ENCODE measurements around the gene CFAP92. TPM values are rescaled to one million over a fixed set of nuclear protein-coding genes. Genes with fewer than 3 reads are reported as not detected.

Gene CFAP92
- total and polyA plus RNA-seq, 4 donors, result 0.05 to 0.25 (median 0.06) TPM; not detected in 1

GRCh38 chr3:128863560-128863959 is 130.3 kb downstream of the CFAP92 start:
- WGBS, result 84% methylated on average over 3 of the region's 3 CpGs
- Histone ChIP-seq H3K4me1 (ENCODE audit: control insufficient read depth in 4 of 4, insufficient read depth in 4 of 4, low read length in 3 of 4) (no peaks in the 10 kb centered on the region), H3K9ac (ENCODE audit: low read depth in 1 of 2, low read length in 2 of 2) (no peak overlapping the region), H3K4me3 (ENCODE audit: low read depth in 1 of 3, low read length in 3 of 3) (no peak overlapping the region), H3K27ac (ENCODE audit: low read depth in 1 of 2, low read length in 2 of 2) (no peak overlapping the region), H3K36me3 (ENCODE audit: control insufficient read depth in 4 of 4, insufficient read depth in 3 of 4, low read depth in 1 of 4, low read length in 3 of 4) (no peaks in the 10 kb centered on the region), H3K27me3 (ENCODE audit: control insufficient read depth in 4 of 4, insufficient read depth in 4 of 4, low read length in 3 of 4) (no peaks in the 10 kb centered on the region), H3K9me3 (ENCODE audit: control insufficient read depth in 4 of 4, low read length in 3 of 4) (peaks cover 0 to 17% (median 7%) of the 10 kb centered on the region in 4 donors)
- TF ChIP-seq ATF3 (IDR thresholded peaks at IDR 0.05) (no peak), FOXA1 (IDR thresholded peaks at IDR 0.05) (no peak)
- no peak for DNase-seq (ENCODE audit: low spot score)

- Histone ChIP-seq H3K4me1 (ENCODE audit: control insufficient read depth in 4 of 4, insufficient read depth in 4 of 4, low read length in 3 of 4) (no peaks in the 10 kb centered on the region), H3K27me3 (ENCODE audit: control insufficient read depth in 4 of 4, insufficient read depth in 4 of 4, low read length in 3 of 4) (no peaks in the 10 kb centered on the region), H3K9ac (ENCODE audit: low read depth in 1 of 2, low read length in 2 of 2) (no peak overlapping the region), H3K27ac (ENCODE audit: low read depth in 1 of 2, low read length in 2 of 2) (no peak overlapping the region), H3K4me3 (ENCODE audit: low read depth in 1 of 3, low read length in 3 of 3) (no peak overlapping the region), H3K9me3 (ENCODE audit: control insufficient read depth in 4 of 4, low read length in 3 of 4) (peaks cover 0 to 21% (median 8%) of the 10 kb centered on the region in 4 donors), H3K36me3 (ENCODE audit: control insufficient read depth in 4 of 4, insufficient read depth in 3 of 4, low read depth in 1 of 4, low read length in 3 of 4) (no peaks in the 10 kb centered on the region)
- no peak for DNase-seq (ENCODE audit: low spot score)
- TF ChIP-seq SP1 (IDR thresholded peaks at IDR 0.05) (no peak), RXRA (IDR thresholded peaks at IDR 0.05) (no peak), GABPA (IDR thresholded peaks at IDR 0.05 in 1 of 2, conservative IDR thresholded peaks at IDR 0.05 in 1 of 2) (no peak), JUND (IDR thresholded peaks at IDR 0.05) (no peak), REST (IDR thresholded peaks at IDR 0.05) (no peak), TAF1 (conservative IDR thresholded peaks at IDR 0.05) (no peak), ATF3 (IDR thresholded peaks at IDR 0.05) (no peak), YY1 (IDR thresholded peaks at IDR 0.05) (no peak), MAX (IDR thresholded peaks at IDR 0.05) (no peak), FOXA2 (IDR thresholded peaks at IDR 0.05) (no peak), NR2F2 (IDR thresholded peaks at IDR 0.05) (no peak), RAD21 (IDR thresholded peaks at IDR 0.05) (no peak), FOXA1 (IDR thresholded peaks at IDR 0.05) (no peak), ZBTB33 (IDR thresholded peaks at IDR 0.05) (no peak), EGR1 (IDR thresholded peaks at IDR 0.05; ENCODE audit: low read depth in 2 of 2) (no peak), HNF4G (IDR thresholded peaks at IDR 0.05) (no peak), CTCF (IDR thresholded peaks at IDR 0.05; ENCODE audit: low read depth, low read length, missing input control) (no peak), HNF4A (conservative IDR thresholded peaks at IDR 0.05) (no peak)
- 95% methylated on average over 6 of the region's 6 CpGs for WGBS
Measured at GRCh38 chr3:128861491-128861890, 132.4 kb downstream of the CFAP92 start.

All from liver (tissue), 9 donors.